Cardiac septum (tissue), 1 donor: ENCODE measurements around the gene RGS2. TPM values are rescaled to one million over a fixed set of nuclear protein-coding genes. Genes with fewer than 3 reads are reported as not detected.

ENCODE experiments used
- total RNA-seq: library from RNA; stranded (reverse); fragmentation: NEBNext Ultra II Directional; extraction: Animal tissue kit (Norgen Biotek cat#: 25700); gene quantifications from one replicate; pipeline ENCODE4 v1.2.1, GENCODE V29; 2021
- donor health status: DM: no; HTN: no; CAD: no.

RGS2 gene
- total RNA-seq, 1 donor from 2014 or later: 13.5 TPM

Other genes with a start within 250 kb of the RGS2 start
- 2.6 TPM for gene RGS1, start 233.3 kb upstream of the RGS2 start, total RNA-seq
- gene RGS13, start 172.9 kb upstream of the RGS2 start, total RNA-seq: 0.27 TPM